ENCODE measurements around the gene CSK.
A peak's percentile ranks its signal among the peaks of the same experiment; 100 is the strongest.

The CSK gene

DNA sequence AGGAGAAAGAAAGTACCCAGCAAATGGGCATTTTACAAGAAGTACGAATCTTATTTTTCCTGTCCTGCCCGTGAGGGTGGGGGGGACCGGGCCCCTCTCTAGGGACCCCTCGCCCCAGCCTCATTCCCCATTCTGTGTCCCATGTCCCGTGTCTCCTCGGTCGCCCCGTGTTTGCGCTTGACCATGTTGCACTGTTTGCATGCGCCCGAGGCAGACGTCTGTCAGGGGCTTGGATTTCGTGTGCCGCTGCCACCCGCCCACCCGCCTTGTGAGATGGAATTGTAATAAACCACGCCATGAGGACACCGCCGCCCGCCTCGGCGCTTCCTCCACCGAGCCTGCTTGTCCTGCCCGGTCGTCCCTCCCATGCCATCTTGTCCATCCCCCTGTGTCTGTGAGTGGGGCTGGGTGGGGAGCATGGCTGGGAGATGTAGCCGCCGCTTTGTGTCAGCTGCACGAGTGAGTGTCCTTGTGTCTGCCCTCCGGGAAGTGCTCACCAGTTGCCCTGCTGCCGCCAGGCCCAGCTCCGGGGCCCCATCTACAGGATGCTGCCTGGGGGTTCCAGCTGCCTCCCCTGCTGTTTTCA, 21.1 kb downstream of the CSK start:
- DNase-seq: no peak

DNA sequence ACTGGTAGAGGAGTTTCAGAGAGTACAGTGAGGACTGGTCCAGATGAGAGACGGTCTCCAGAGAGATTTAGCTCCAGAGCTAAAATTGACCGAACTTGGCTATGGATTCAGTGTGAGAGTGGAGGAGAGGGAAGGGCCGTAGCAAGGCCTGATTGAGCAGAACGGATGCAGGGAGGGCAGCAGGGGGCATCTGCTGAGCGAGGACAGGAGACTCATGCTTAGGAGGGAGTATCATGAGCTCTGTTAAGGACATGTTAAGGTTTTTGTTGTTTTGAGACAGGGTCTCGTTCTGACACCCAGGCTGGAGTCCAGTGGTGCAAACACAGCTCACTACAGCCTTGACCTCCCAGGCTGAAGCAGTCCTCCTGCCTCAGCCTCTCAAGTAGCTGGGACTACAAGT, 23.1 kb downstream of the CSK start:
- DNase-seq: no peak

DNA sequence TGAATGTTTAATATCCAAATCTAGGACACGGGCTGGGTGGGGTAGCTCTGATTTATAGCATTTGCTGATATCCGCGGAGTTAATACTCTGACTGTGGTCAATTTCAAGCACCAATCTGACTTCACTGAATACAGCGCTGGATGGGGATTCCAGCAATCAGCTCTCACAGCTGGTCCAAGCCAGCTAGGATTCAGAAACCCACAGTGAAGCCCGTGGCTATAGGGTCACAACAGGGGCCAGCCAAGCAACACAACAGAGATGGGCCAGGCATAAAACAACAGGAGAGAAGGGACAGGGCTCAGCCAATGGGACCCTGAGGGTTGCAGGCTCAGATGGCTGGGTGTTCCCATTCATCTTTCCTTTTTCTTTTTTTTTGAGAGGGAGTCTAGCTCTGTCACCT, 25.4 kb downstream of the CSK start:
- no peak for DNase-seq

DNA sequence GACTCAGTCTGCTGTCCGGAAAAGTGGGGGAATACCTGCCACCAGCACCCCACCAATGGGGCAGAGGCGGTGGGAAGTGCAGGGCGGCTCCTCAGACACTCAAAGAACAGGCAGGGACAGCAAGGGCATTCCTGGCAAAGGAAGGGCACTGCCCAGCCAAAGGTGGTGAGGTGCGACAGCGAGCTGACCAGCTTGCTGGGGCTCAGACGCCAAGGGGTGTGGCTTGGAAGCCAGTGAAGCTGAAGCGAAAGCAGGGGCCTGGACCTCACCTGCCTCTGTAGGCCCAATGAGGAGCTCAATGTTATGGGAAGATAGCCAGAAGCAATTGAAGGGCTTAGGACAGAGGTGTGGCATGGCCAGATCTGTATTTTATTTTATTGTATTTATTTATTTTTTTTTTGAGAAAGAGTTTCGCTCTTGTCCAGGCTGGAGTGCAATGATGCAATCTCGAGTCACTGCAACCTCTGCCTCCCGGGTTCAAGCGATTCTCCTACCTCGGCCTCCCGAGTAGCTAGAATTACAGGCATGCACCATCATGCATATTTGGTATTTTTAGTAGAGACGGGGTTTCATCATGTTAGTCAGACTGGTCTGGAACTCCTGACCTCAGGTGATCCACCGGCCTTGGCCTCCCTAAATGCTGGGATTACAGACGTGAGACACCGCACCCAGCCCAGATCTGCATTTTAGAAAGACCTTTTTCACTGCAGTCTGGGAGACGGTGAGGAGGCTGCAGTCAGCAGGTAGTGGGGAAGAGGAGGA, 26.4 kb downstream of the CSK start:
- no peak for DNase-seq

DNA sequence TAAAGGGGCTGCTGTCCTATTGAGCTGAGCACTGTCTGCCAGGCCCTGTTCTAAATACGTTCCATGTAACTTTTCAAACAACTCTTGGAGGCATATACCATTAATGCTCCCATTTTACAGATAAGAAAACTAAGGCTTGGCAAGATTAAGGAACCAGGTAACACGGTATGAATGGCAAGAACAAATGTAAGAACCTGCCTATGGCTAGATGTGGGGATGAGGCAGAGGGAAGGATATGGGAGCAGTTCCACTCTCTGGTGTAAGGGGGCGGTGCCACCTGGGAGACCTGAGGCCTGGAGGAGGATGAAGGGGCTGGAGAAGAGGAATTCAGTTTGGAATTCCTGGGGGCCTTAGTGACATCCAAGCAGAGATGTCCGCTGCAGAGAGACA, 27.0 kb downstream of the CSK start:
- no peak for DNase-seq

DNA sequence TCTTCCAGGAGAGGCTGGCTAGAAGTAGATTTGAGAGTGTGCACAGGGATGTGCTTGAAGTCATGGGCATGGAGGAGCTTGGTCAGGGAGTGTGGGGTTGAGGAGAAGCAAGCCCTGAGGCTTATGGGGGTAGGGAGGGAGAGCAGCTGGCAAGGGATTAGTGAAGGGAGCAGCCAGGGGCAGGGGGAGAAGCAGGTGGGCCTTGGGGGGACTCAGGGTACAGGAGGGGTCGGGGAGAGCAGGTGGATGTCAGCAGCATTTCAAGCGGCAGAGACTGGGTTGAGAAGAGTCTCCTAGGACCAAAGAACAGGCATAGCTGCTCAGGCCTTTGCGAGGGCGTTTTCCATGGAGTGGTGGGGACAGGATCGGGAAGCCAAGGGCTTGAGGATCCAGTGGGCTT, 27.4 kb downstream of the CSK start:
- DNase-seq: no peak

DNA sequence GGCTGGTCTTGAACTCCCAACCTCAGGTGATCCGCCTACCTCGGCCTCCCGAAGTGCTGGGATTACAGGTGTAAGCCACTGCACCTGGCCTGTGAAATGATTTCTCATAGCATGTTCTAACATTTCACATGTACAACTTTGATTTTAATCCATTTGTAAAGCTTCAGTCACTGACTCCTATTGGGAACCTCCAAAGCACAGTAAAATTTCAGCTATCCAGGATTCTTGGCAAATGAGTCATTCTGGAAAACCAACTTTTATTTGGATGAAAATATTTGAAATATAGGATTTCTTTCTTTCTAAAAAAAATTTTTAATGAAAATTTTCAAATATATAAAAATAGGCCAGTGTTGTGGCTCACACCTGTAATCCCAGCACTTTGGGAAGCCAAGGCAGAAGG, 28.1 kb downstream of the CSK start:
- DNase-seq: no peak

DNA sequence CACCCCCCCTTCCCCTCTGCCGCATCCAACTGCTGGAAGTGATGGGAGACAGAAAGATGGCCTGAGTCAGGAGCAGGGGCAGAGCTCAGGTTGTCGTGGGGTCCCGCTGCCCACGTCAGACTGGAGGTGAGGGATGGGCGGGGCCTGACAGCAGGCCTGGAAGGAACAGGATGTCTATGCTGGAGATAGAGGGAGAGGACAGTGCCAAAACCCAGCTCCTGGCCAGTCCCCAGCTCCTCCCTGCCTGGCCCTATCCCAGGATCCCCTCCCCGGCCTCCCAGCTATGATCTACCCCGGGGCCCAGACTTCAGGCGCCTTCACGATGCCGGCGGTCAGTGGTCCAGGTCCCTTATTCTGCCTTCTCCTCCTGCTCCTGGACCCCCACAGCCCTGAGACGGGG, 30.7 kb downstream of the CSK start, which contains the start of gene LMAN1L:
Gene LMAN1L (plus strand): TSS at position 303 of the 400 bp plus-strand sequence. CDS start 20 bp downstream, at position 323.
- DNase-seq: no peak

DNA sequence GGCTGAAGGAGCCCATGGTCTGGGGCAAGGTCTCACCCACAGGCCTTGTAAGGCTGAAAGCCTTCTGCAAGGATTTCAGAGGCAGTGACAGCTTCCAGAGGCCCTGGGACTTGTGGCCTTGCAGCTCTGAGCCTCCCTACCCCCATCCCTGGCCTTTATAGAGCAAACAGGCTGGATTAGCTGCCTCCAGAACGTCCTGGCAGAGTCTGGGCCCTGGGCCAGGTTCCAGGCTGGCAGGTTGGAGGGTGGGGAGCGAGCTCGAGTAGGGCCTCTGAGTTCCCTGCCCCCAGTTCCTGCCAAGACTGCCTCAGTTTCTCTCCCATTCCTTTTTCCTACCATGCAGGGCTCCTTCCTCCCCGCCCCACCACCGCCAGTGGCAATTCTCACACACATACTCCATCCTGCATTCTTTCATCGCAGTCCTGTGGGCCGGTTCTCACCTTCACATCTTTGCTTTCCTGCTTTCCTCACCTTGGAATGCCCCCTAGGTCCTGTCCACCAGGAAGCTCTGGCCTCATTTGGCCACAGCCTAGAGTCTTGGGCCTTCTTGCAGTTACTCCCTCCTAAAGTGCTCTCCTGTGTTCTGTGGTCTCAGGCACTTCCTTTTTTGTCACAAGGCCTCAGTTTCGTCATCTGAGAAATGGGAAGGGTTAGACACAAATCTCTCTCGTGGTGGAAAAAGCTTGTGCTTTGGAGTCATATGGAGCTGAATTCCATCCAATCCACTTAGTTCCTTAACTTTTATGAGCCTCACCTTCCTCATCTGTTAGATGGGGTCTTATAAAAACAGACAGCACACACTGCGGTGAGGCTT, 33.4 kb downstream of the CSK start:
- DNase-seq: no peak

DNA sequence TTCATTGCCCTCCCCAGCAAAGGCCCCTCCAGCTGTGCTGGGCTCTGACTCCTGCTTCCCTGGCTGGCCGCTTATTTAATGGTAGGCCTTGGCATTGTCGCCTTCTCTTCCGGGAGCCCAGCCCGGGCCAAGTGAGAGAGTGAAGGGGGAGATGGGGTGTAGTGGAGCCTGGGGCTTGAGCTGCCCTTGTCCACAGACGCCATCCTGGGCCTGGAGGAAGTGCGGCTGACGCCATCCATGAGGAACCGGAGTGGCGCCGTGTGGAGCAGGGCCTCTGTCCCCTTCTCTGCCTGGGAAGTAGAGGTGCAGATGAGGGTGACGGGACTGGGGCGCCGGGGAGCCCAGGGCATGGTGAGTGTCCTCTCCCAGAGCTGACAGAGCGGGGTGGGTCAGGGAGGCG, 34.1 kb downstream of the CSK start:
- no peak for DNase-seq

DNA sequence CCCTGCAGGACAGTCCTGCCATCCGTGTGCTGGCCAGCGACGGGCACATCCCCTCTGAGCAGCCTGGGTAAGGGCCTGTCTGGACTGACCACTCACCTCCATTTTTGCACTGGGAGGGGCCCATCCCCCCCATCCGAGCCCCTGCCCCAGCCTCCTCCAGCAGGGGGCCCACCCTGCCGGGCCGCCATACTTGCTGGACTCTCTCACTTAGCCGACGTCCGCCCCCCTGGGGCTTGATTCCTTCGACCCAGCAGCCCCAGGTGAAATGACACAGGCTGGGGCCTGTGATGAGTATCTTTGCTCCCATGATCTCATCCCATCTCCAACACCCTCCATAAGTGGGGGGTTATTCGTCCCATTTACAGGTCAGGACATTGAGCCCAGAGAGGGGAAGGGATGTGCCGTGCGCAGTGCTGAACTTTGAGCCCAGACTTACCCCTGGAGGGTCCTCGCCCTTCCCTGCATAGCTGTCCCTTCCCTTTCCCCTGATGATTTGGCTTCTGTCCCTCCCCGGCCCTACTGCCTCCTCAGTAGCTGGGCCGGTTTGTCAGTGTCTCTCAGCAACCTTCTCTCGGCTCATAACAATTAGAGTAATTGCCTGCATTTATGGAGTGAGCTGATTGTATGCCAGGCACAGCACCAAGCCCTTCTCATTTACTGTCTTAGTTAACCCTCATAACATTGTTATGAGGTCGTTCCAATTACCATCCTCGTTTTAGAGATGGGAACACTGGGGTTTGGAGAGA, 34.9 kb downstream of the CSK start:
- DNase-seq: no peak

DNA sequence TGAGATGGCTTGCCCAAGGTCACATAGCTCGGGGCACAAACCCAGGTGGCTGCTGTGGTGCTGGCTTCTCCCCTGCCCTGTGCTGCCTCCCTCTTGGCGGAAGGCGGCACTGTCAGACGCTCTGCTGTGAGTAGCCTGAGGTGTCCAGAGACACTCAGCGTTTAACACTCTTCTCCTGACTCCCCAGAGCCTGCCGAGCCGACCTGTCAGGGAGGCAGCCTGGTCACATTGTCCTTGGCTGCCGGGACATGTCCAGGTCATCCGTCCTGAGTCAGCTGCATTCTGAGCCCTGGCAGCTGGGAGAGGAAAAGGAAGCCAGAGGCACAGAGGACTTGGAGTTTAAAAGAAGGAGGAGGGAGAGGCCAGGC, 35.5 kb downstream of the CSK start:
- DNase-seq: no peak

DNA sequence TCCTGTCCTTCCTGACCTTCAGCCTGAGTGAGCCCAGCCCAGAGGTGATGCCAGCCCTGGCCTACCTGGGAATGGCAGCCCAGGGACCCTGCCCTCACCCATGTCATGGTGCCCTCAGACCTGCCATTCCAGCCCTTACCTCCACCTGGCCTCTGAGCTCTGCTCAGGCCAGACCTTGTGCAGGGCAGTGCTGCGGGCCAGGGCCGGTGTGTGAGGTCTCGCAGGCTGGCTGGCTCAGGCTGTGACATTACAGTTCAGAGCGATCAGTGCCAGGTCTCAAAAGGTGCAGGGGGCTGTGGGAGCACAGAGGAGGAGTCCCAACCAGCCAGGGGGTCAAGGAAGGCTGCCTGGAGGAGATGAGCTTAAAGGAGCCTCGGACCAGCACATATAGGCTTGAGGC, 38.2 kb downstream of the CSK start:
- no peak for DNase-seq

DNA sequence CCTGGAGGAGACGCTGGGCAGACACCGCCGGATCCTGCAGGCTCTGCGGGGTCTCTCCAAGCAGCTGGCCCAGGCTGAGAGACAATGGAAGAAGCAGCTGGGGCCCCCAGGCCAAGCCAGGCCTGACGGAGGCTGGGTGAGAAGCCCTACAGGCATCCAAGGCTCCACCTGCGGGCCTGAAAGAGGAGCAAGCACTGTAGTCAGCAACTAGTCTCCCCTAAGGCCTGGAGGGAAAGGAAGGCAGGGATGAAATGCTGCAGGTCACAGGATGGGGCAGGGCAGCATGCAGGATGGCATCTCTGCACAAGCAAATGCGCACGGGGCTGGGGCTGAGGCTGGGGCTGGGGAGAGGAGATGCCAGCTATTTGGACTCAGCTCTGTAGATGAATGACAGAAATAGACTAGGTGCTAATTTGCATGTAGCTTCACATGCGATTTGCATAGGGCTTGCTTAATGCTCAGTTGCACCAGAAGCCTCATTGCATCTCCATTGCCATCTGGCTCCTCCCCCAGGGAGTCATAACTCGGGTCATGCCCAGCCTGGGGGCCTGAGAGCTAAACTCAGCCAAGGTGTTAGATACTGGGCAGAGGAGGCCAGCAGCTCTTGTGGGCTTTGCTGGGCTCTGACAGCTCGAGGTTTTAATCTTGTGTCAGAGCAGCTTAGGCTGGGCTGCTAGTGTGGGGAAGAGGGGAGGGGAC, 39.4 kb downstream of the CSK start:
- DNase-seq: no peak

DNA sequence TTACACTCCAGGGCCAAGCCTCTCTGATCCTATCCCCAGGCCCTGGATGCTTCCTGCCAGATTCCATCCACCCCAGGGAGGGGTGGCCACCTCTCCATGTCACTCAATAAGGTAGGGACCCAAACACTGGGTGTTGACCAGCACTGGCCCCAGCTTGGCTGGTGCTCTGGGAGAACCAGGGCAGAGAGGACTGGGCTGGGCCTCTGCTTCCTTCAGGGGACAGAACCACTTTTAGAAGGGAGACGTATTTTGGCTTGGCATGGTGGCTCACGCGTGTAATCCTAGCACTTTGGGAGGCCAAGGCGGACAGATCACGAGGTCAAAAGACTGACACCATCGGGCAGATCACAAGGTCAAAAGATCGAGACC, 39.9 kb downstream of the CSK start:
- no peak for DNase-seq

DNA sequence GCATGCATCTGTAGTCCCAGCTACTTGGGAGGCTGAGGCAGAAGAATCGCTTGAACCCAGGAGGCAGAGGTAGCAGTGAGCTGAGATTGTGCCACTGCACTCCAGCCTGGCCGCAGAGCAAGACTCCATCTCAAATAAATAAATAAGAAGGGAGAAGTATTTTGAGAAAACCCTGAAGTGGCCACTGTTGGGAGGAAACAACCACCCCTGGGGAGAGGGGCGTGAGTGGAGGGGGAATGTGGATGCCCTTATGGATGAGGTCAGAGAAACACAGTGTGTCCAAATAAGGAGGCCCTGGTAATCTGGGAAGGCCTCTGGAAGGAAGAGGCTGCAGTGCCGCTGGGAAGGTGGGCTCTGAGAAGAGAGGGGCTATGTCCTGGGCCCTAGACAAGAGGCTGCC, 40.4 kb downstream of the CSK start:
- no peak for DNase-seq

DNA sequence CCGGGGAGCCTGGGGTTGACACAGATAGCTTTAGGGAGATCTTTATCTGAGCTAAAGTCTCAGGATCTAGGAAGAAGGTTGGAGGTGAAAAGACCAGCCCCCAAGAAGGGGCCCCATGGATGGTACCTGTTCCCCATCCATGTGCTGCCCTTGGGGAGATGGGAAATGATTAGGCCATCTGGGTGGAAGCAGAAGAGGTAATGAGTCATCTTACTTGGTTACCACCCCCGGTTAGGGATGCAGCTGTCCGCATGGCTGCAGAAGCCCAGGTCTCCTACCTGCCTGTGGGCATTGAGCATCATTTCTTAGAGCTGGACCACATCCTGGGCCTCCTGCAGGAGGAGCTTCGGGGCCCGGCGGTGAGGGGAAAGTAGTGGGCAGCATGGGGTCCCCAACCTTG, 41.4 kb downstream of the CSK start:
- DNase-seq: no peak

DNA sequence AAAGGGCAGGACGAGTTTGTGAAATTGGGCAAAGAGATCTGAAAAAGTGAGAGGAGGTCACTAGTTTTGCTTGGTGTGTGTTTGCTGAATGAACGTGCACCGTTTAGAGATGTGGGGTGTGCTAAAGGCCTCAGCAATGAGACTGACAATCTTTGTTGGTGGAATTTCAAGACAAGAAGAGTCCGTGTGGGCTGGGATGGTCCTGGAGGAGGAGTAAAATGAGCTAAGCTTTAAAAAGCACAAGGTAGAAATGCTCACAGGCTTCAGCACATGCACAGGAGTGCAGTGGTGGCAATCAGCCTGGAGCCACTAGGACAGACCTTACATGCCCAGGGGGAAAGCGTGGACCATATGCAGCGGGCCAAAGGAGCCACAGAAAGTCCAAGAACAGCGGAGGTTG, 43.1 kb downstream of the CSK start:
- DNase-seq: no peak

DNA sequence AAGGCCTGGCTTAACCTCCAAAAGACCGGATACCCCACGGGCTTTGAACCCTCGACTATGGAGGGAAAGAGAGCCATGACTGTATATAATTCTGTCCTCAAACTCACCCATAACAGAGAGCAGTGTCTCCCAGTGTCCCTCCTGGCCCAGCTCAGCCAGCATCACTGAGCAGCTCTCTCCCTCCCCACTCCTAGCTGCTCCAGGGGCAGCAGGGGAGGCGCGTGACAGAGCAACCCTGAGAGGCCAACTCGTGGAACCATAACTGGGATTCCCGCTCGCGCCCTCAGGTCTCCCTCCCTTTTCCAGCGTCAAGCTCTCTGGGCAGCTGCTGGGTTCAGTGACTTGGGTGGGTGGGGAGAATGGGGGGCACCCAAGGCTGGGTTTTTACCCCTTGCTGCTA, 44.0 kb downstream of the CSK start:
- DNase-seq: no peak

DNA sequence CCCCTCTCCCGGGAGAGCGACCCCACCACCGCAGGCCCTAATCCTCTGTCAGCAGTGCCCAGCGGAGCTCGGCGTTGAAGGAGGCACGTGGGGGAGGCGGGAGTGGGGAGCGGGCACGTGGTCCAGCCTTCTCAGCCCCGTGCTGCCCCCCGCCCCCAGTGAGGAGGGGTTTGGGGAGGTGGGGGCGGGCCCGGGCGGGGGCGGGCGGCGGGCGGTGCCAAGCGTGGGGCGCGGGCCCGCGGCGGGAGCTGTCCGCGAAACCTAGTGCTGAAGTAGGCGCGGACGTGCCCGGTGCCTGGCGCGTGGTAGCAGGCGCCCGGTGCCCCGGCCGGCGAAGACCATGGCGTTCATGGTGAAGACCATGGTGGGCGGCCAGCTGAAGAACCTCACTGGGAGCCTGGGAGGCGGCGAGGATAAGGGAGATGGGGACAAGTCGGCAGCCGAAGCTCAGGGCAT, 44.5 kb downstream of the CSK start, which contains the start of gene CPLX3:
Gene CPLX3 (plus strand): TSS at position 264 of the 456 bp plus-strand sequence. CDS start 77 bp downstream, at position 341.
- peak; percentile 66 for DNase-seq

DNA sequence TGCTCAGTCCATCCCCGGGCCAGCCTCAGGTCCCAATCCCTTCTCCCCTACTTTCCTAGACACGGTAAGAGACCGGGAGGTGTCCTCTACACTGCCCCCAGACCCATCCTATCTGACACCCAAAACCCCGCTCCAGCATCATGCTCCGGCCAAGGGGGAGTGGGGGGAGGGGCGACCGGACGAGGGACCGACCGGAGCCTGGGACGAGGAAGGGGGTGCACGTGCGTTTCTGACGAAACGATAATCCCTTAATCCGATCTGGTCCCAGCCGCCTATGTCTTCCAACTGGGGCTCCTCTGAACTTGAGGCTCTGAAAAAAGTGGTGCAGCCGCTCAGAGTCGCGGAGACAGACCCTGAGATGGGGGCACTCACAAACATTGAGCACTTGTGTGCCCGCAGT, 45.0 kb downstream of the CSK start:
- DNase-seq: no peak

DNA sequence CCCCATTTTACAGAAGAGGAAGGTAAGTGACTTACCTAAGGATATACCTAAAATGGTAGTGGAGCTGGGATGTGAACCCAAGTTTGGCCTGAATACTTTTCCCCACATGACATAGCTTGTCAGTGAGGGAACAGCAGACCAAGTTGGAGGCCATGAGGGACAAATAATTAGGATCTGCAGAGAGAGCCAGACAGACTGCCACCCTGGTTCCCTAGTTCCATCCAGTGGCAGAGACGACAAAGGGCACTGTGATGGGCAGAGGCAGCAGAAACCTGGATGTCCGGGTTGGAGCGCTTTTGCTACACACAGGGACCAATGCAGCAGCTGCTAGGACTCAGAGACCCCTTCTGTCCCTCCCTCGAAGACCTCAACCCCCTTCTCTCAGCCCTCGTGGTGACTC, 45.7 kb downstream of the CSK start:
- DNase-seq: no peak

DNA sequence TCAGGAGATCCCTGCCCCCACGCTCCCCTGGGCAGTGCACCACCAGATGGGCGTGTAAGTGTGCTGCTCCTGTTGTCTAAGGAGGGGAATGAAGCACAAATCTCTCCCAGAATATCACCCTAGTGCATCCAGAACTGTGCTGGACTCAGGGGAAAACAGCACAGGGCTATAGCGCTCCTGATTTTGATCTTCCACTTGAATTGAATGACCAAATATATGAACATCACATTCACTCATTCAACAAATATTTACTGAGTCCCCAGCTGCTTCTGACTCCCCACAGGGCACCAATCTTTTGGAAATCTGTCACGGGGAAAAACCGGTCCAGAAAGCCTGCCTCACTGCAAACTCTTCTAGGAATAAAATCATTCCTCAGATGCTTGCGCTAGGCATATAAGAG, 47.0 kb downstream of the CSK start:
- no peak for DNase-seq
